GM21447 (cell line): Measurements from ENCODE around the gene OVOL1.
A peak's percentile ranks its signal among the peaks of the same experiment; 100 is the strongest.

Experiments
- ATAC-seq: cut with Tn5 transposase; IDR thresholded peaks from one replicate; pipeline ENCODE4 v1.9.1; 2021; ENCODE audit not compliant: unreplicated experiment

OVOL1 gene

GRCh38 chr11:65790902-65791650, 4.2 kb downstream of the OVOL1 start:
- no peak for ATAC-seq

GRCh38 chr11:65791719-65792213, 4.9 kb downstream of the OVOL1 start:
- ATAC-seq: peak; percentile 91

GRCh38 chr11:65792456-65792855, 5.6 kb downstream of the OVOL1 start:
- no peak for ATAC-seq

- no peak for ATAC-seq
Measured at GRCh38 chr11:65793144-65793581, 6.3 kb downstream of the OVOL1 start.

GRCh38 chr11:65793625-65794400, 7.0 kb downstream of the OVOL1 start:
- no peak for ATAC-seq

GRCh38 chr11:65794570-65795510, 8.0 kb downstream of the OVOL1 start:
- ATAC-seq: no peak

- ATAC-seq: no peak
Measured at GRCh38 chr11:65796726-65797601, 10.1 kb downstream of the OVOL1 start.

- no peak for ATAC-seq
Measured at GRCh38 chr11:65797711-65798110, 10.8 kb downstream of the OVOL1 start.

- ATAC-seq: no peak
Measured at GRCh38 chr11:65798882-65799281, 12.0 kb downstream of the OVOL1 start.

GRCh38 chr11:65801153-65801987, 14.5 kb downstream of the OVOL1 start:
- no peak for ATAC-seq

GRCh38 chr11:65802841-65803240, 16.0 kb downstream of the OVOL1 start:
- peak; percentile 88 for ATAC-seq

- ATAC-seq: no peak
Measured at GRCh38 chr11:65803797-65804492, 17.1 kb downstream of the OVOL1 start.

- no peak for ATAC-seq
Measured at GRCh38 chr11:65806979-65807378, 20.1 kb downstream of the OVOL1 start.

GRCh38 chr11:65808744-65809341, 22.0 kb downstream of the OVOL1 start:
- ATAC-seq: no peak

GRCh38 chr11:65809496-65809895, 22.6 kb downstream of the OVOL1 start:
- no peak for ATAC-seq

- no peak for ATAC-seq
Measured at GRCh38 chr11:65810046-65810868, 23.4 kb downstream of the OVOL1 start.

GRCh38 chr11:65811764-65812475, 25.1 kb downstream of the OVOL1 start:
- ATAC-seq: no peak
